ENCODE measurements around the gene ELF2.
A peak's percentile ranks its signal among the peaks of the same experiment; 100 is the strongest.
"Not testable (repeated sequence)": the region's sequence is repeated elsewhere in the genome, so short reads cannot be mapped to it uniquely, and the experiment has no call there.

The ELF2 gene

DNA sequence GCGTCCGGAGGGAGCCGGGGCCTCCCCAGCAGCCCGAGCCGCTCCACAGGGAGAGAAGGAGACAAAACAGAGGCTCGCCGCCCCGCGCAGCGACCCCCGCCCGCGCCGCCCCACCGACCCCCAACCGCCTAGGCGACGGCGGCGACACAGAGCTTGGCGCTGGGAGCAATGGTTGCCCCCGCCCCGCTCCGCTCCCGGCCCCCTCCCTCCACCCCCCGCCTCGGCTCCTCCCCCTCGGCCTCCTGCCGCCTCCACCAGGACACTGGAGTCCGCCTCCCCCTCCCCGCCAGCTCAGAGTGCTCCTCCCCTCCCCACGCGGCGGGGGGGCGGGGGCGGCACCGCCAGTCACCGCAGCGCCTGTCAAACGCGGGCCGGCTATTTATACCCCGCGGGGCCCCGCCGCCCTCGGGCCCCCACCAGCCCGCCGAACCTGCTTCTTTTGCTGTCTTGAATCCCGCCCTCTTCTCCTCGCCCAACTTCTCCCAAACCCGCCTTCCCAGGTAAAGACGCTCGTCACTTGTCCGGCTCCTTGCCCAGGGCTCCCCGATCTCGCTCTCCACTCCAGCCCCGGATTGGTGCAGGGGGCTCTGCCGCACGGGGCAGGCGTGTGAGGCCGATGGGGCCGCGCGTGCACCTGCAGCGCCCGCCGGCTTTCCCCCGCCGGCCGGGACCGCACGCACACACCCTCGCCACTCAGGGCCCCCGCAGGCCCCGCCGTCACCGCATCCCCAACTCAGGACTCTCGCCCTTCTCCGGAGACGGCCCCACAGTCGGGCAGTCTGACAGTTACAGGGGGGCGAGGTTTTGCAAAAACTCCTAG is at the start of gene ELF2:
Gene ELF2 (minus strand): TSS at position 170 of the 820 bp plus-strand sequence. CDS start 39,517 bp downstream, outside the sequence.
- peak; percentile 74 for DNase-seq

DNA sequence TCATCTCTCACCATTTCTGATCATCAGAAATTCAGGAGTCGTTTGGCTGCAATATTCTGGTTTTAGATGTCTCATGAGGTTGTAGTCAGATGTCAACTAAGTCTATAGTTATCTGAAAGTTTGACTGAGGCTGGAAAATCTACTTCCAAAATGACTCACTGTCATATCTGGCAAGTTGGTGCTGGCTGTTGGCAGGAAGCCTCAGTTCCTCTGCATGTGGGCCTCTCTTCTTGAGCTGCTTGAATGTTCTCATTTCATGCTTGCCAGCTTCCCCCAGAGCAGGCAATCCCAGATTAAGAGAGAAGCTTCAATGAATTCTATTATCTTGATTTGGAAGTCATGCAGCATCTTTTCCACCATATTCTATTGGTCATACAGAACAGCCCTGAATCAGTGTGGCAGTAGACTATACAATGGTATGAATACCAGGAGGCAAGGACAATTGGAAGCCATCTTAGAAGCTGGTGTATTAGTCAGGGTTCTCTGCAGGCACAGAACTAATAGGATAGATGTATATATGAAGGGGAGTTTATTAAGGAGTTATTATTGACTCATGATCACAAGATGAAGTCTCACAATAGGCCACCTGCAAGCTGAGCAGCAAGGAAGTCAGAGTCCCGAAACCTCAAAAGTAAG is 46.8 kb upstream of the ELF2 start:
- DNase-seq = no peak

DNA sequence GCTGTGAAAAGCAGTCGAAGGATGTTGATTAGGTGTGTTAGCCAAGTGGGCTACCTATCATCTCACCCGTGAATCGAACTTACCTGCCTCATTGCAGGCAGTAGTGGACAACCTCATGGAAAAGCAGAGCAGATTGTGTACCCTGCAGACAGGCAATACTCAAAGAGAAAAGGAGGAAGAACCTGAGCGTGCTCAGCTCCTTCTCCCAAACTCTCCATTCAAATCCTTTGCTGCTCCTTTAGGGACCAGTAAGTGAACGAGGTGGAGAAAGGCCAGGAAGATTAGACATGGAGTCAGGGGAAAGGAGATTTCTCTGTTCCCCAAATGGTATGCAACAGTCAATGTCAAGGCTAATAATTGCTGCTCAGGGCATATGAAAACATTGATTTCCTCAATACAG is 45.2 kb upstream of the ELF2 start:
- DNase-seq = no peak

DNA sequence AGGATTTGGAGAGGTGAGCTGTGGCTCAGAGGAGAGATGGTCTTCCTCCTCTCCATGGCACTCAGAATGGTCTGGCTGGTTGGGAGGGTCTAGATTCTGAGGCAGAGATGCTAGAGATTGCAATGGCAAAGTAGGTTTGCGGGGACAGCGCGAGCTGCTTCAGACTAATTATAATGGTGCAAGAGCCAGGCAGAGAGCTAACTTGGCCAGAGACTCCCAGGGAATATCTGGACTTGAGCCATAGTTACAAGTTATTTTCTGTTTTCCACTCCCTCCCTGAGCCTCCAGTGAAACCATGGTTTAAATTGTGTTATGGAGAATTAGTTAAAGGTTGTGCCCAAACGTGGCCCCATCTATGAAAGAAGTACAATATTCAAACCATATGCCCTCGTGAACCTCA is 44.7 kb upstream of the ELF2 start:
- no peak for DNase-seq

DNA sequence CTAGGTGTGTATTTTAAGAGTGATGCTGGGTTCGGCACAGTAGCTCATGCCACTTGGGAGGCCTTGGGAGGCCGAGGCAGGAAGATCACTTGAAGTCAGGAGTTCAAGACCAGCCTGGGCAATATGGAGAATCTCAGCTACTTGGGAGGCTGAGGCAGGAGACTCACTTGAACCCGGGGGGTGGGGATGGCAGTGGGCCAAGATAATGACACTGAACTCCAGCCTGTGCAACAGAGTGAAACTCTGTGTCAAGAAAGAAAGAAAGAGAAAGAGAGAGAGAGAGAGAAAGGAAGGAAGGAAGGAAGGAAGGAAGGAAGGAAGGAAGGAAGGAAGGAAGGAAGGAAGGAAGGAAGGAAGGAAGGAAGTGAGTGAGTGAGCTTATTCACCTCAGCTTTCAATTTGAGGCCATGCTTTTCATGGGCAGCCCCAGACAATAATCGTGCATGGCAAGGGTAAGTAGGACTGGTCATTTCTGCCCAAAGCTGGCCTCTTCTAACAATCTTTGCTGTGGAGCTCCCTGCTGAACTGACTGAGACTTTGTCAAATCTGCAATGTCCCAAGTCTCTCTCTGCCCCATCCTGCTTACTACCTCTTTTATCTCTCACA is 42.5 kb upstream of the ELF2 start:
- no peak for DNase-seq

DNA sequence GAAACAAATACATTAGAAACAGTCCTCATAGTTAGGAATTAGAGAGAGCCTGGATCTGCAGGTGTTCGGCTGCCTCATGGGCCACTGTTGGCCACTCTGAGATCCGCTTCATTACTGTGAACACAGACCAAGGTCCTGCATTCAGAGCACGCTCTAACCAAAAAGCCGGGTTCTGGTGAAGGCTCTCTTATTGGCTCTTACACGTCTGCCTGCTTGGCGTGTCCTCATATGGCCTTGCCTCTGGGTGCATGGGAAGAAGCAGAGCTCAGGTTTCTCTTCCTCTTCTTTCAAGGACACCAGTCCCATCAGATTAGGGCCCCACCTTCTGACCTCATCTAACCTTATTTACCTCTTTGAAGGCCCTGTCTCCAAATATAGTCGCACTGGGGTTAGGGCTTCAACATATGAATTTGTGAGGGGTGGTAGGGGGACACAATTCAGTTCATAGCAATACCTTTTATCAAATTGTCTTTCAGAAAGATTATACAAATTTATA is 37.1 kb upstream of the ELF2 start:
- DNase-seq = no peak

DNA sequence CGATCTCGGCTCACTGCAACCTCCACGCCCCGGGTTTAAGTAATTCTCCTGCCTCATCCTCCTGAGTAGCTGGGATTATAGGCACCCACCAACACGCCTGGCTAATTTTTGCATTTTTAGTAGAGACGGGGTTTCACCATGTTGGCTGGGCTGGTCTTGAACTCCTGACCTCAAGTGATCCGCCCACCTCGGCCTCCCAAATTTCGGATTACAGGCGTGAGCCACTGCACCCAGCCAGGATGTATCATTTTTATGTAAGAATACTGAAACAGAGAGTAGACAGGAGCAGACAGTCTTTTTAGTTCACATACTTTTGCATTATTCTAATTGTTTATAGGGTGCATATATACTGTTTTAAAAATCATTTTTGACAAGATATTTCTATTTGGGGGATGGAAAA is 36.6 kb upstream of the ELF2 start:
- DNase-seq = not testable (repeated sequence)

DNA sequence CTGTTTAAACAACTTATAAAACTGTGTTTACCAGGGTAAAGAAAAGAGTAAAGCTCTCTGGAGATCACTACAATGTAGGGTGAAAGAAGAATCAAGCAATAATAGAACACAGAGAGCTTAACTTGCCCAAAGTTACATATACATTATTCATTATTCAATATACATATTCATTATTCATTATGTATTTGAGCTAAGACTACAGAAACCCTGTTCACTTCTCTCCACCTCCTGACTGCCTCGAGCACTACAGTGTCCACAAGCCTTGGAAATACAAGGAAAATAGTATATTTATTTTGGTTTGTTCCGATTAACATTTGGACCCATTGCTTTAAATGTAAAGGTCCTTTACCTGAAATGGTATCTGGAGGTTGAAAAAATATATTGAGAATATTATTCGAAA is 35.9 kb upstream of the ELF2 start:
- no peak for DNase-seq

DNA sequence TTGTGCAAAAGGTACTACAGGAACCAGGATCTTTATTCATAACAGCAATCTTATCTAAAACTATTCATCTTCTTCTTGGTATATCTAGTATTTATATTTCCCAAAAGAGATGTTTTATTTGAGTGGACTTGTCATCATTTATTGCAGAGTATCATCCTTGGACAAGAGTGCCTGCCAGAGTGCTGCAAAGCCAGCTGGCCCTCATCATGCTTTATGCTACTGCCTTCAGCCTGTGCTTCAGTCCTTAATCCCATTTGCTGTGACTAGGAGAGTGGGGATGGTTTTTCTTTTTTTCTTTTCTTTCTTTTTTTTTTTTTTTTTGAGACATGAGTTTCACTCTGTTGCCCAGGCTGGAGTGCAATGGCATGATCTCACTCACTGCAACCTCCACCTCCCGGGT is 33.5 kb upstream of the ELF2 start:
- DNase-seq = no peak

DNA sequence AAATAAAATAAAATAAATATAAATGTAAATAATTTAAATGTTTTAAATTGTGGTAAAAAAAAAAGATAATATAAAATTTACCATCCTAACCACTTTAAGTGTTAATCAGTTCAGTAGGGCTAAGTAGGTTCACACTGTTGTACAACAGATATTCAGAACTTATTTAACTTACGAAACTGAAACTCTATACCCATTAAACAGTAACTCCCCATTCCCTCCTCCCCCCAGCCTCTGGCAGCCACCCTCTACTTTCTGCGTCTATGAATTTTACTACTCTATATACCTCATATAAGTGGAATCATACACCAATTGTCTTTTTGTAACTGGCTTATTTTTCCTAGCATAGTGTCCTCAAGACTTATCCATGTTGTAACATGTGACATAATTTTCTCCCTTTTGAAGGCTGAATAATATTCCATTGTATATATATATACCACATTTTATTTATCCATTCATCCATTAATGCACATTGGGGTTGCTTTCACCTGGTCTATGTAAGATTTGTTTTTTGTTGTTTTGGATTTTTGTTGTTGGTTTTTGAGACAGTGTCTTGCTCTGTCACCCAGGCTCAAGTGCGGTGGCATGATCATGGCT is 32.5 kb upstream of the ELF2 start:
- no peak for DNase-seq

DNA sequence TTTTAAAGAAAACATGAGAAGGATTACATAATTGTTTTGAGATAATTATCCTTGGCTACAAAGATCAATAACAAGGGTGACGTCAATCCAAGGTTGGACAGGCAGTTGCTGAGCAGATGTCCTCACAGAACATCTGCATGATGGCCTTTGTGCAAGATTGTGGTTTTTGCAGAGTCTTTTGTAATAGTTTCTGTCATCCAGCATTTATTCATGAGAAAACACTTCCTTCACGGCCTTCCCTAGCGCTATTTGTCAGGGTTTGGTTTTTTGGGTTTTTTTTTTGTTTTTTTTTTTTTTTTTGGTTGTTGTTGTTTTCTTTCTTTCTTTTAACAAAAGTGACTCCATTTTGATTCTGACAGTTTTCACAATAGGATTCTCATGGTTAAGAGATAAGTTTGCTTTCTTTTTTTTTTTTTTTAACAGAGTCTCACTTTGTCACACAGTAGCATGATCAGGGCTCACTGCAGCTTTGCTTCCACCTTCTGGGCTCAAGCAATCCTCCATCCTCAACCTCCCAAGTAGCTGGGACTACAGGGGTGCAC is 31.5 kb upstream of the ELF2 start:
- no peak for DNase-seq

DNA sequence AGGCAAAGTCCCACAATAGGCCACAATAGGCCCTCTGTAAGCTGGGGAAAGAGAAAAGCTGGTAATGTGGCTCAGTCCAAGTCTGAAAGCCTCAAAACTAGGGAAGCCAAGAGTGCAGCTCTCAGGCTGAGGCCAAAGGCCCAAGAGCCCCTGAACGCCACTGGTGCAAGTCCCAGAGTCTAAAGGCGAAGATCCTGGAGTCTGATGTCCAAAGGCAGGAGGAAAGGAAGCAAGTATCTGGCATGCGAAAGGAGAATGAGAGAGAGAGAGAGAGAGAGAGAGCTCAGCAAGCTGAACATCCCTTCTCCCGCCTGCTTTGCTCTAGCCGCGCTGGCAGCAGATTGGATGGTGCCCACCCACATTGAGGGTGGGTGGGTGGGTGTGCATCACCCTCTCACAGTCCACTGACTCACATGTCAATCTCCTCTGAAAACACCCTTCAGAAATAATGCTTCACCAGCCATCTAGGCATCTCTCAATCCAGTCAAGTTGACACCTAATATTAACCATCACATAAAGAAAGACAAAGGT is 30.9 kb upstream of the ELF2 start:
- DNase-seq = no peak

DNA sequence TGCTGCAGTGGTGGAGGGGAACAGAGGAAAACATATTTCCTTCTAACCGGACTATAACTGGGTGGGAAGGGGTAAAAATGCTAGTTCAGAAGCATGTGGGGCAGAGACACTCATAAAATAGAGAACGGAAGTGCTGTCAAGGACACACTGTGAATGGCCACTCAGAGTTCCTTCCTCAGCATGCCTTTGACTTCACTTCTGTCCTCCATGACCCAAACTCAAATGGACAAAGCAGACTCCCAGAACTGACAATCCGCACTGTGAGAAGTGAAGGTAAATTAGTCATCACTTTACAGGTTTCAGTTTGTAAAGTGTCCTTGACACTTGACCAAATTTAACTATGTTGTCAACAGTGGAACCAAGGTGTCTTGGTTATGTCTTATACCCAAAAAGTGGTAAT is 30.2 kb upstream of the ELF2 start:
- DNase-seq = no peak

DNA sequence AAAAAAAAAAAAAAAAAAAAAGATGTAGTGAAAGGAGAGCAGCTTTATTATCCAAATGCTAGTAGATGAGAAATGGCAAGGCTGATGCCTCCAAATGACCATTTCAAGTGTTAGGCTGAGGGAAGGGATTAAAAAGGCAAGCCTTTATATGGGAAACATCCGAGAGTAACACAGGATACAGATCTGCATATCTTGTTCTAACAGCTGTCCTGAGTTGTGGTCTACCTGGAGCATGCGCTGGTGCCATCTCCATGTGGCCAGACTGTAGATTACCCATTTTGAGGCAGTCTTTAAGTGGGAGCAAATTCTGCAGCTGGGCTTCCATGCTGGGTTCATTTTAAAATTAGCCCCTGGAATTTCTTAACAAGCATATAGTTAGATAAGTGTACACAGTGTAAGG is 26.0 kb upstream of the ELF2 start:
- no peak for DNase-seq

DNA sequence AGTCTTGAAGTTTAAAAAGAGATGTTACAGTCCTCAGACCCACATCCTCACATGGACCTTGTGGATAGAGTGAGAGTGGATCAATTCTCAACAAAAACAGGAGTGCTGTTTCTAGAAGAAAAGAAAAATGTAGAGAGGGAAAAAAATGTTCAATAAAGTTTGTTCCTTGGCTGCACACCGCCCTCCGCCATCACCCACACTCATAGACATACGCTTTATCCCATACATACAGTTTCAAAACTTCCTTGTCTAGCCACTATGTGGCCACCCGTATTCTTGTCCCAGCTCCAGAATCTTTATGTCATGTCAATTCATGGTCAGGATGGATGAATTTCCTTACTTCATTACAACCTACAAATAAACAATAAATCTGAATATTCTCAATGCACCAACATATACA is 23.5 kb upstream of the ELF2 start:
- DNase-seq = no peak

DNA sequence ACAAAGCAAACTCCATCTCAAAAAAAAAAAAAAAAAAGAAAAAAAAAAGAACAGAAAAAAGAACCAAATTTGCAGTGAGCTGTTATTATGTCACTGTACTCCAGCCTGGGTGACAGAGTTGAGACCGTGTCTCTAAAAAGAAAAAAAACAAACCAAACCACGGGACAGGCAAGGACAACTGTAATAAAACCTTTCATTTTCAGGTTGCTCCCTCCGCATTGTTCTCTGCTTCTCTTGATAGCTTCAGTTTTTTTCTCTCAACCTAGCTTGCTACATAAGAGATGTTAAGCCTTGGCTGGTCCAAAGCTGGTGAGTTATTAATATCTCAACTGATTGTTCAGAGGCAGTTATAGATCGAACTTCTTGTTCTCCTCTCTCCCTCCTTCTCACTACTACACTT is 23.1 kb upstream of the ELF2 start:
- no peak for DNase-seq

DNA sequence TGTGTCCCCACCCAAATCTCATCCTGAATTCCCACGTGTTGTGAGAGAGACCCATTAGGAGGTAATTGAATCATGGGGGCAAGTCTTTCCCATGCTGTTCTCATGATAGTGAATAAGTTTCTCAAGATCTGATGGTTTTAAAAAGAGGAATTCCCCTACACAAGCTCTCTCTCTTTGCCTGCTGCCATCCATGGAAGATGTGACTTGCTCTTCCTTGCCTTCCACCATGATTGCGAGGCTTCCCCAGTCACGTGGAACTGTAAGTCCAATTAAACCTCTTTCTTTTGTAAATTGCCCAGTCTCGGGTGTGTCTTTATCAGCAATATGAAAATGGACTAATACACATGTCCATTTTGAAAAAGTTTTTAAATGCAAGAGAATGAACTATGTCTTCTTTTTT is 20.2 kb upstream of the ELF2 start:
- DNase-seq = not testable (repeated sequence)

DNA sequence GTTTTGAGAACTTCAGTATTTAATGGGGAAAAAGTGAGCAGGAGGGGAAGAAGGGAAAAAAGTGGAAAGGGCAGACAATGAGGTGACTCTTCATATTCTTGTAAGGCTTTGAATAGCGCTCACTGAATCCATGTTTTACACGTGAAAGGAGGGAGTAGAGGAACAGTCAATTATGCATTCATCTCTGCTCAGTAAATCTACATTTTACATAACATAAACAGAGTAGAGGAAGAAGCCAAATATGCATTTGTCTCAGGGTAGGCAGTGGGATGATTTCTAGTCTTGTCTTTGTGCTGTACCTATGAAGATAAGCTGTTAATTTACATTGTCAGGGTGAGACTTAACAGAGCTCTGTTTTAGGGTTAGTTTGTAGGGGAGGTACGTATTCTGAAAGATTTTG is 19.4 kb upstream of the ELF2 start:
- DNase-seq = no peak

DNA sequence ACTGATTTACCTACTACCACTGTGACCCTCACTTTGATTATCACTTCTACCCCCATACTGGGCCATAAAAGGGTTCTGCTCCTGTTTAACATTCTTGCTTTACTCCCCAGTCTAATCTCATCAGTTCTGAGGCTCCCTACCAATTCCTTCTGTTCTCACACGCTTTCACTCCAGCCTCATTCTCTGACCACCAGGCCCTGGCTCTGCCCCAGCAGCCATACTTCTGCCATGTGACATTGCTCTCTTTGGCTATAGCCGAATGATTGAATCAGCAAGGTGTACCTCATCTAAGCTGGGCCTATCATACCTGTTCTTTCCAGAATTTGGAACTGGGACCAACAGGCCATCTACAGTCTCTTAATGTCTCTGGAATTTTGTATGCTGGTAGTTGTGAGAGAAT is 14.4 kb upstream of the ELF2 start:
- DNase-seq = no peak

DNA sequence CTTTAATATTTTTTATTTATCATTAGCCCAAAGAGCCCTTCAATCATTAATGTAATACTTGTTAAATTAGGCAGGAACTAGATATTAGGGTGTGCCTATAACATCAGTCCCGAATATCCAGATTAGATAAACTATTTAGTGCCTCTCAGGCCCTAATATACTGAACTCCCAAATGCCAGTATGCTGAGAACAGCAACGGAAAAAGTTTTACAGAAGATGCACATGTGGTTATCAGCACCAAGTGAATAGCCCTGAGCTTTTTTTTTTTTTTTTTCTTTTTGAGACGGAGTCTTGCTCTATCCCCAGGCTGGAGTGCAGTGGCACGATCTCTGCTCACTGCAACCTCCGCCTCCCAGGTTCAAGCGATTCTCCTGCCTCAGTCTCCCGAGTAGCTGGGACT is 13.0 kb upstream of the ELF2 start:
- DNase-seq = no peak

DNA sequence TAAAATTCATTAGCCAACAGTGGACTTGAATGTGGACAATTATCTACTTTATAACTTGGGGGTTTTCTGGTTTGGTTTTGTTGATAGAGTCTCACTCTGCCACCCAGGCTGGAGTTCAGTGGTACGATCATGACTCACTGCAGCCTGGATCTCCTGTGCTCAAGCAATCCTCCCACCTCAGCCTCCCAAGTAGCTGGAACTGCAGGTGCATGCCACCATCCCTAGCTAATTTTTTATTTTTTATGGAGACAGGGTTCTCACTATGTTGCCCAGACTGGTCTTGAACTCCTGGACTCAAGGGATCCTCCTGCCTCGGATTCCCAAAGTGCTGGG is 12.4 kb upstream of the ELF2 start:
- DNase-seq = no peak

DNA sequence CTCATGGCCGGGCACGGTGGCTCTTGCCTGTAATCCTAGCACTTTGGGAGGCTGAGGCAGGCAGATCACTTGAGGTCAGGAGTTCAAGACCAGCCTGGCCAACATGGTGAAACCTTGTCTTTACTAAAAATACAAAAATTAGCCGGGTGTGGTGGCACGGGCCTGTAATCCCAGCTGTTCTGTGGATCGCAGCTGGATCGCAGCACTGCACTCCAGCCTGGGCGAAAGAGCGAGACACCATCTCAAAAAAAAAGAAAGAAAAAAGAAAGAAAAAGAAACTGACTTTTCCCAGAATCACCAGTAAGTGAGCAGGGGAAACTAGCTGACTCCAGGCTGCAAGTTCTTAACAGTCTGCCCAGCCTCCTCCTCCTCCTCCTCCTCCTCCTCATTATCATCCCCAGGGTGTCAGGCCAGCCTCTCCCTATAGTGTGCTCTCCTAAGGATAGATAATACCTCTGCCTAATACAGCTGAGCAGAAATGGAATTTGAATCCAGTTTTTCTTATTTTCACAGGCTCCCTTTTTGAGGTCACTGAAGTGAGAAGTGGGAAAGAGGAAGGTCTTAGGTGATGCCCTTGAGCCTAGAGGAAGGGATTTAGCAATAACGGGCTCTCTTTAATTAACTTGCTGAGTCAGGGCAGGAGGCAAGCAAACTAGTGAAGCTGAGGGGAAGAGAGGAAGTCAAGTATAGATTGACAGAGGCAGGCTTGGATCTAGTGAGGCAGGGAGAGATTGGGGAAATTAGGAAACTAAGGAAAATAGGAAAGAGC is 11.8 kb upstream of the ELF2 start:
- DNase-seq = no peak

DNA sequence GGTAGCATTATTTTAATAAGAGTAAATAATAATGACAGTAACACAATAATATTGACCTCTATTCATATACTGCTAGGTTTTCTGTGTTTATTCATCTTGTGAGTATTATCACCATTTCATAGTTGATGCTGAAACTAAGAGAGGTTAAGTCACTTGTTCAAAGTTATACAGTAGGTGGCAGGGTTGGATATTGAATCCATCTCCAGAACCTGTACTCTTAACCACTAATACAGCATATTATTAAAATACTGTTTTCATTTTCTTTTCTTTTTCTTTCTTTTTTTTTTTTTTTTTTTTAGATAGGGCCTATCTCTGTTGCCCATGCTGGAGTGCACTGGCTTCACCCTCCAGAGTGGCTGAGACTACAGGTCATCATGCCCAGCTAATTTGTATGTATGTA is 7.1 kb upstream of the ELF2 start:
- no peak for DNase-seq

Data from NCI-H1048 (cell line).